Endothelial cell of umbilical vein (primary cell): ENCODE data around the gene SEC31A. TPM values are rescaled to one million over a fixed set of nuclear protein-coding genes. Genes with fewer than 3 reads are reported as not detected.
A peak's percentile ranks its signal among the peaks of the same experiment; 100 is the strongest.

Source experiments
- BruUV-seq: library from RNA; stranded (reverse); fragments of 400-500 nt; replicated peaks from 2 replicates; lab custom pipeline; 2021; lab: Mats Ljungman, UMichigan
- CTCF ChIA-PET: fragments of 300-600, 350-600 bp; sonication (Branson Sonifier 250); formaldehyde crosslinking; loops from one replicate; lab custom pipeline; 2021; ENCODE audit warnings: antibody characterized with exemption, inconsistent platforms; lab: Charles Lee
- POLR2A ChIA-PET: fragments of 300-600, 350-600 bp; sonication (Branson Sonifier 250); formaldehyde crosslinking; loops from one replicate; lab custom pipeline; 2021; ENCODE audit warnings: antibody characterized with exemption, inconsistent platforms; lab: Charles Lee
- DNase-seq: peaks from one replicate; pipeline ENCODE4 v3.0.0-alpha.2; 2011; ENCODE audit warnings: low read depth, low spot score
- FAIRE-seq: peaks from 2 replicates; lab custom pipeline; 2011; peaks lifted over from hg19 to GRCh38; lab: Jason Lieb, UNC
- H2AFZ ChIP-seq: 2 replicates; pipeline ENCODE4 v1.6.0; 2012; ENCODE audit warnings: low read depth, low read length, control low read depth, inconsistent platforms
- H3K27ac ChIP-seq: 2 replicates; pipeline ENCODE4 v1.5.1; 2011; ENCODE audit warnings: low read depth, mild to moderate bottlenecking, control low read depth, low read length, moderate library complexity; ENCODE audit not compliant: insufficient read depth
- H3K27me3 ChIP-seq, 2 experiments: 2 replicates each; pipeline versions ENCODE4 v1.6.0 to v1.6.1; 2011; ENCODE audit warnings: low read length in 2 of 2, mixed read lengths in 1 of 2; ENCODE audit not compliant: control insufficient read depth in 2 of 2, insufficient read depth in 2 of 2
- H3K36me3 ChIP-seq, 2 experiments: 2 replicates in 1 of 2; 3 replicates in 1 of 2; pipeline ENCODE4 v1.5.1; 2011; ENCODE audit warnings: low read length in 2 of 2, mild to moderate bottlenecking in 1 of 2, moderate library complexity in 1 of 2; ENCODE audit not compliant: control insufficient read depth in 2 of 2, insufficient read depth in 2 of 2; ENCODE audit errors: extremely low read depth in 1 of 2
- H3K4me1 ChIP-seq: 3 replicates; pipeline ENCODE4 v1.5.1; 2011; ENCODE audit warnings: mild to moderate bottlenecking, low read length; ENCODE audit not compliant: control insufficient read depth, insufficient read depth; ENCODE audit errors: extremely low read depth
- H3K4me2 ChIP-seq: 2 replicates; pipeline ENCODE4 v1.6.1; 2011; ENCODE audit warnings: low read length, control low read depth, mixed read lengths; ENCODE audit not compliant: insufficient read depth
- H3K4me3 ChIP-seq, 3 experiments: fragments of 200-600 bp in 1 of 3; sonication (generic), shearing (Covaris generic) in 1 of 3; replicated peaks in 1 of 3; 2 replicates each; pipeline ENCODE4 v1.5.1; 2011 to 2016; ENCODE audit warnings: control low read depth in 3 of 3, low read length in 3 of 3, mild to moderate bottlenecking in 2 of 3, inconsistent platforms in 1 of 3, low read depth in 1 of 3, moderate library complexity in 1 of 3; ENCODE audit not compliant: insufficient read depth in 1 of 3
- H3K79me2 ChIP-seq: 2 replicates; pipeline ENCODE4 v1.6.0; 2012; ENCODE audit warnings: low read length, inconsistent platforms; ENCODE audit not compliant: control insufficient read depth, insufficient read depth
- H3K9ac ChIP-seq: replicated peaks from 2 replicates; pipeline ENCODE3; 2011; ENCODE audit warnings: low read length, control low read depth; ENCODE audit not compliant: insufficient read depth; ENCODE audit errors: extremely low read depth
- H3K9me1 ChIP-seq: replicated peaks from 3 replicates; pipeline ENCODE4 v1.6.0; 2011; ENCODE audit warnings: mild to moderate bottlenecking, low read length; ENCODE audit not compliant: control insufficient read depth, insufficient read depth; ENCODE audit errors: extremely low read depth
- H3K9me3 ChIP-seq: replicated peaks from 2 replicates; pipeline ENCODE4 v1.5.1; 2012; ENCODE audit warnings: low read length, inconsistent platforms; ENCODE audit not compliant: control insufficient read depth, insufficient read depth
- H4K20me1 ChIP-seq: replicated peaks from 2 replicates; pipeline ENCODE3; 2011; ENCODE audit warnings: mild to moderate bottlenecking, low read length; ENCODE audit not compliant: control insufficient read depth, insufficient read depth; ENCODE audit errors: extremely low read depth
- EZH2 ChIP-seq: IDR thresholded peaks from 2 replicates; pipeline ENCODE4 v1.6.1; 2012; ENCODE audit warnings: borderline replicate concordance, low read depth, mild to moderate bottlenecking, moderate library complexity, low read length, inconsistent platforms; ENCODE audit not compliant: severe bottlenecking
- FOS ChIP-seq: IDR thresholded peaks from 2 replicates; pipeline ENCODE4 v1.6.1; 2011; ENCODE audit warnings: mild to moderate bottlenecking, low read length, moderate library complexity, borderline replicate concordance; ENCODE audit not compliant: insufficient read depth
- GATA2 ChIP-seq: IDR thresholded peaks from 2 replicates; pipeline ENCODE4 v1.7.0; 2011; ENCODE audit warnings: low read depth, mild to moderate bottlenecking, moderate library complexity, mixed read lengths, low read length; ENCODE audit not compliant: insufficient read length, insufficient read depth
- JUN ChIP-seq: IDR thresholded peaks from 2 replicates; pipeline ENCODE4 v1.6.1; 2011; ENCODE audit warnings: borderline replicate concordance, low read depth; ENCODE audit not compliant: insufficient read length, insufficient read depth
- MYC ChIP-seq: IDR thresholded peaks from one replicate; pipeline ENCODE4 v1.6.1; 2011; ENCODE audit warnings: mild to moderate bottlenecking, low read depth, low read length
- POLR2A ChIP-seq: IDR thresholded peaks from 2 replicates; pipeline ENCODE4 v1.6.1; 2012; ENCODE audit warnings: low read depth, mild to moderate bottlenecking, control low read depth, low read length
- POLR2AphosphoS5 ChIP-seq: IDR thresholded peaks from 2 replicates; pipeline ENCODE4 v1.6.1; 2012; ENCODE audit warnings: low read depth, mild to moderate bottlenecking, control low read depth, low read length, moderate library complexity; ENCODE audit not compliant: insufficient read depth
- dilution Hi-C: fragments of 300-500 bp; cut with MboI; formaldehyde crosslinking; loops from one replicate; pipeline ENCODE4 v1.15.0; 2019; ENCODE audit warnings: low sequenced_read_pairs; ENCODE audit not compliant: extremely low pct_ligation_motif_present
- intact Hi-C: fragments of 100-400 bp; cut with micrococcal nuclease; formaldehyde crosslinking; loops from one replicate; pipeline ENCODE4 v1.10.0; 2022
- polyA plus RNA-seq, 4 experiments: library from polyadenylated mRNA; depleted of rRNA in 3 of 4; stranded (reverse) in 3 of 4; unstranded in 1 of 4; fragments of >200 nt; gene quantifications; 2 replicates each; pipeline versions ENCODE4 v1.2.1 to v1.2.3, GENCODE V29; 2011 to 2012; ENCODE audit warnings: missing spikeins in 1 of 4
- total RNA-seq: library from RNA; stranded (reverse); gene quantifications from 2 replicates; pipeline ENCODE4 v1.2.3, GENCODE V29; 2021
- TF ChIP-seq, protein P1 (sequence below): IDR thresholded peaks from 2 replicates; pipeline ENCODE4 v1.6.1; 2011; ENCODE audit not compliant: insufficient read depth, insufficient read length
- TF ChIP-seq, protein P2 (sequence below), 2 donors: IDR thresholded peaks; 1 replicate in 1 of 2; 2 replicates in 1 of 2; pipeline ENCODE4 v1.5.1; 2011; ENCODE audit warnings: low read length in 2 of 2, mild to moderate bottlenecking in 2 of 2, moderate library complexity in 2 of 2, control low read depth in 1 of 2, inconsistent platforms in 1 of 2, low read depth in 1 of 2; ENCODE audit not compliant: insufficient read depth in 1 of 2; ENCODE audit errors: extremely low read depth in 1 of 2

The SEC31A gene
- total and polyA plus RNA-seq, 2 donors (not counting 3 experiments of a cell fraction or from before 2014, with no cell fraction given): 226 to 301 TPM

- Histone ChIP-seq H3K4me2 (no peak overlapping the region), H3K27ac (no peak overlapping the region), H3K4me3 (no peak overlapping the region), H3K9ac (no peak overlapping the region), H3K79me2 (peaks cover 26% of the 10 kb centered on the region), H3K36me3 (no peaks in the 10 kb centered on the region), H4K20me1 (no peaks in the 10 kb centered on the region), H2AFZ (no peak overlapping the region), H3K4me1 (peaks cover 29% of the 10 kb centered on the region), H3K9me3 (no peaks in the 10 kb centered on the region), H3K27me3 (no peaks in the 10 kb centered on the region), H3K9me1 (no peaks in the 10 kb centered on the region)
- DNase-seq: peak; percentile 87
- ChIA-PET POLR2A (no interaction called here), CTCF (interaction anchor here (0.9 to 1.4 kb wide), 5 partner anchors 8 to 42 kb away, joined by 3 to 4 read pairs (median 3); partner anchors contain the start of gene SCD5)
- intact Hi-C loops: no loop called here
- TF ChIP-seq GATA2: peak; percentile 22
- TF ChIP-seq POLR2AphosphoS5: no peak
- TF ChIP-seq POLR2A: no peak
- TF ChIP-seq MYC: no peak
- TF ChIP-seq FOS: no peak
- TF ChIP-seq, protein P1, sequence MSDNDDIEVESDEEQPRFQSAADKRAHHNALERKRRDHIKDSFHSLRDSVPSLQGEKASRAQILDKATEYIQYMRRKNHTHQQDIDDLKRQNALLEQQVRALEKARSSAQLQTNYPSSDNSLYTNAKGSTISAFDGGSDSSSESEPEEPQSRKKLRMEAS: no peak
- dilution Hi-C loops: no loop called here
- BruUV-seq: no TSS peak
- FAIRE-seq: peak; percentile 83
Measured at GRCh38 chr4:82780752-82781231, 110.2 kb downstream of the SEC31A start.

DNA sequence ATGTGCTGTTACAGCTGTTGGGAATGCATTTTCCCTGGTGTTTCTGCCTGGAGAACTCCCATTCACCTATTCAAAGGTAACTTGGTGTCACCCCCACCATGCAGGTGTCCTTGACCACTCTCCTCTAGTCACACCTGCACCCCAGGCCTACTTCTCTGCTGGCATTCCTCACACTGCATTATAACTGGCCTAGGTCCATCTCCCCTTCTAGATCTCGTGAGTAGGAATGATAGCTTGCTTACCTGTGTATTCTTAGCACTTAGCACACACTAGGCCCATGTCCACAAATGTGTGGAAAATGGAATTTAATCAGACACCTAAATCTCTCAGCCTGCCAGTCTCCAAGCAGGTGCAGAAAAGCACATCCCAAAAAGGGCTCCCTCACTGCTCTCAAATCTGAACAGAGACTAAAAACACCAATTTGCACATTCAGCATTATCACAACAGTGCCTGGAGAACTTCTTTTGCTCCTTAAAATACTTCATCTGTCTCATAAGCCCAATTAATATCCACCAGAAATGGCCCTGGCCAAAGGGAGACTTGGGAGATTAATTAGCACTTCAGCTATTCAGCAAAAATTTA, 110.7 kb downstream of the SEC31A start:
- BruUV-seq: no TSS peak
- POLR2A ChIA-PET: no interaction called here
- Histone ChIP-seq H3K27me3 (no peaks in the 10 kb centered on the region), H3K9me3 (no peaks in the 10 kb centered on the region), H2AFZ (no peak overlapping the region), H3K9ac (no peak overlapping the region), H3K79me2 (peaks cover 26% of the 10 kb centered on the region), H3K4me1 (peaks cover 28% of the 10 kb centered on the region), H3K9me1 (no peaks in the 10 kb centered on the region), H3K27ac (no peak overlapping the region), H4K20me1 (no peaks in the 10 kb centered on the region), H3K4me2 (no peak overlapping the region), H3K4me3 (no peak overlapping the region), H3K36me3 (no peaks in the 10 kb centered on the region)
- dilution Hi-C loops: no loop called here
- no peak for DNase-seq
- intact Hi-C loops: no loop called here
- no peak for TF ChIP-seq FOS
- TF ChIP-seq, protein P2, sequence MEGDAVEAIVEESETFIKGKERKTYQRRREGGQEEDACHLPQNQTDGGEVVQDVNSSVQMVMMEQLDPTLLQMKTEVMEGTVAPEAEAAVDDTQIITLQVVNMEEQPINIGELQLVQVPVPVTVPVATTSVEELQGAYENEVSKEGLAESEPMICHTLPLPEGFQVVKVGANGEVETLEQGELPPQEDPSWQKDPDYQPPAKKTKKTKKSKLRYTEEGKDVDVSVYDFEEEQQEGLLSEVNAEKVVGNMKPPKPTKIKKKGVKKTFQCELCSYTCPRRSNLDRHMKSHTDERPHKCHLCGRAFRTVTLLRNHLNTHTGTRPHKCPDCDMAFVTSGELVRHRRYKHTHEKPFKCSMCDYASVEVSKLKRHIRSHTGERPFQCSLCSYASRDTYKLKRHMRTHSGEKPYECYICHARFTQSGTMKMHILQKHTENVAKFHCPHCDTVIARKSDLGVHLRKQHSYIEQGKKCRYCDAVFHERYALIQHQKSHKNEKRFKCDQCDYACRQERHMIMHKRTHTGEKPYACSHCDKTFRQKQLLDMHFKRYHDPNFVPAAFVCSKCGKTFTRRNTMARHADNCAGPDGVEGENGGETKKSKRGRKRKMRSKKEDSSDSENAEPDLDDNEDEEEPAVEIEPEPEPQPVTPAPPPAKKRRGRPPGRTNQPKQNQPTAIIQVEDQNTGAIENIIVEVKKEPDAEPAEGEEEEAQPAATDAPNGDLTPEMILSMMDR (IDR thresholded peaks at IDR 0.05; ENCODE audit: extremely low read depth in 1 of 2, insufficient read depth in 1 of 2, low read depth in 1 of 2, low read length in 2 of 2): no peak
- TF ChIP-seq GATA2: no peak
- TF ChIP-seq JUN: no peak
- no peak for TF ChIP-seq EZH2
- no peak for TF ChIP-seq POLR2AphosphoS5
- TF ChIP-seq, protein P1: no peak
- TF ChIP-seq POLR2A: no peak
- TF ChIP-seq MYC: no peak
- CTCF ChIA-PET: interaction anchor here (0.9 to 1.4 kb wide), 5 partner anchors 9 to 41 kb away, joined by 3 to 4 read pairs (median 3); partner anchors contain the start of gene SCD5
- FAIRE-seq: no peak
